Upper lobe of left lung (tissue), 4 donors: ENCODE results near the gene MAP1LC3A.

Source experiments
- CTCF ChIP-seq, 6 experiments: fragments of 450-650 bp in 4 of 6; fragments of 200-600 bp in 2 of 6; sonication (generic) in 2 of 6; IDR thresholded peaks; one replicate each; pipeline ENCODE4 v1.5.1; 2016 to 2019; ENCODE audit warnings: antibody characterized with exemption in 6 of 6
- EP300 ChIP-seq, 4 donors: sonication (generic); formaldehyde crosslinking; IDR thresholded peaks; one replicate each; pipeline ENCODE4 v1.5.1; 2017; ENCODE audit warnings: antibody characterized with exemption in 4 of 4, control low read depth in 2 of 4
- POLR2A ChIP-seq, 4 donors: fragments of 450-650 bp; IDR thresholded peaks; one replicate each; pipeline ENCODE4 v1.5.1; 2016 to 2017; ENCODE audit warnings: antibody characterized with exemption in 4 of 4, mild to moderate bottlenecking in 2 of 4
- POLR2AphosphoS5 ChIP-seq, 2 donors: sonication (generic); formaldehyde crosslinking; IDR thresholded peaks; one replicate each; pipeline ENCODE4 v1.5.1; 2017; ENCODE audit warnings: antibody characterized with exemption in 2 of 2

GRCh38 chr20:34559311-34560140 is 1.0 kb downstream of the MAP1LC3A start:
- TF ChIP-seq CTCF (IDR thresholded peaks at IDR 0.05), result no peak
- TF ChIP-seq POLR2A (IDR thresholded peaks at IDR 0.05), result no peak
- TF ChIP-seq EP300 (IDR thresholded peaks at IDR 0.05), result no peak
- no peak for TF ChIP-seq POLR2AphosphoS5 (IDR thresholded peaks at IDR 0.05)
